HG03196 (cell line): Measurements from ENCODE around the gene PDCD11.

ENCODE experiments used
- ATAC-seq: cut with Tn5 transposase; IDR thresholded peaks from one replicate; pipeline ENCODE4 v1.9.1; 2021; ENCODE audit not compliant: unreplicated experiment

PDCD11 gene

DNA sequence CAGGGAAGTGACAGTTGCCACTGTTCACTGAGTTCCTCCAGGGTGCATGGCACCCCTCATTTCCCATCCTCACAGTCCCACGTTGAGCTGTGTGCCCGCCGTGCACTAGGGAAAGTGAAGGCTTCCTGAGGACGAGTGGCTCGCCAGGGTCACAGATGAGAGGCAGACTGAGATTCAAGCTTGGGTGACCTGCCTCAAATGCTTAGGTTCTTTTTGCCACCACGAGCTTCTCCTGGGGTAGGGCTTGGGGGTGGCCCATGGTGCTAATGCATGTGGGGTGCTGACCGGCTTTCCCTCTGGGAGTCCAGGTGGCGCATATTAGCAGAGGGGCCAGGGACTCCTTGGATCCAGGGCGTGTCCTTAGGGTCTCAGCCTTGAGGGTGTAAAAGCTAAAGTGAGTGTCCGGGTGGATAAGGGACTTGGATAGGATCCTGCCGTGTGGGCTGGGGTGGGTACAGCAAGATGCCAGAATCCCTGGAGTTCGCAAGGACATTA is 53.8 kb downstream of the PDCD11 start:
- no peak for ATAC-seq

DNA sequence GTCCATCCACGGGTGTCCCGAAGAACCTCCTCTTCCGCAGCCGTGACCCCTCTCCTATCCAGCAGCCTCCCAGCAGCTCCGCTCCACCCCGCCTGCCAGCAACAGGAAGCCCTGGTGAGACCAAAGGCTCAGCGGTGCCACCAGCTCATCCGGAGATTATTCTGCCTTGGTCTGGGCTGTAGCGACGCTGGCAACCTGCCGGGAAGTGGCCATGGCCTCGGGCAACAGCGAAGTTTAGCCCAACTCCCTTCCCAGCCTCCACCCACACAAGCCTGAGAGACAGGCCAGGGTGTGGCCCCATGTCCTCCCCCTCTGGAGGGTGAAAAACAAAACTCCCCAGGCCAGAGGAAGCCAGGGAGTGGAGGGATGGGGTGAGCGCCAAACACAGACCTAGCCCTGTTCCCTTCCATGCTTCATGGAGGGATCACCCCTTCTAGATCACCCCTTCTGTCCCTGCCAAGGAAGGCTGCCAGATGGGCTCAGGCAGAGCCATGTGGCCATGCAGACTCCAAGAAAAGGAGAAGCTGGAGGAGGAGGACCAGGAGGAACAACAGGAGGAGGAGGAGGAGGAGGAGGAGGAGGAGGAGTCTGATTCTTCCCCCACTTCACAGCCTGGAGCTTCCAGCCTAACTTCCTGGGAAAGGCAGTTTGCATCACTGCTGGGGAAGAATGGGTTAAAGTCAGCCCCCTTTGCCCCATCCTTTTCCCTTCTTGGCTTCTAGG is 54.8 kb downstream of the PDCD11 start:
- no peak for ATAC-seq

DNA sequence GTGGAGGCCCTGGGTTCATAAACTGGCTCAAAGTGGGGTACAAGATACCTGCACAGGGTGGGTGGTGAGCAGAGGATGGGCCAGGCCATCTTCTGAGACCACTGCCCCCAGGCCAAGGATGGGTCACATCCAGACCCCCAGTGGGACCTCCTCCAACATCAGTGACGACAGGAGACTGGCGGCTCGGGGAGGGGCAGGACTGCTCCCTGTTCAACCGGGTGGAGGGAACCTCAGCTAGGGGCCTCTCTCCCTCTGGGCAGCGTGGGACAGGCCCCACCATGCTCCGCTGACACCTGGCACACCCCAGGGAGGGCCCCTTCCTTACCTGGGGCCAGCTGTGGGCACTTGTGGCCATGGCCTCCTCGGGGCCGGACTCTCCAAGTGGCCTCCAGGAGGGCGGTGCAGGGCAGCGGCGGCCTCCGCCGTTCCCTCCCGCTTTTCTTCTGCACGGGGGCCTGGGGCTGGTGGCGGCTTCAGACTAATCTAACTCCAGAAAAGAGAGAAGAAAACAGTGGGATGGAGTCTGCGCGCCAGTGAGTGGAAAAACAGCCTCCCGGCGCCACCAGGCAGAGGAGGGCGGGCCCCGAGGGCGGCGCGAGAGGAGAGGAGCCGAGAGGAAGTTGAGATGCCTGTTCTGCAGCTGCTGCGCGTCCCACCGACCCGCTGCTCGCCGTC is 55.5 kb downstream of the PDCD11 start, which contains the start of gene CALHM2:
CALHM2 (minus strand) TSS at position 540 of the 675 bp plus-strand sequence. CDS start 2,429 bp downstream, outside the sequence.
- ATAC-seq: no peak

DNA sequence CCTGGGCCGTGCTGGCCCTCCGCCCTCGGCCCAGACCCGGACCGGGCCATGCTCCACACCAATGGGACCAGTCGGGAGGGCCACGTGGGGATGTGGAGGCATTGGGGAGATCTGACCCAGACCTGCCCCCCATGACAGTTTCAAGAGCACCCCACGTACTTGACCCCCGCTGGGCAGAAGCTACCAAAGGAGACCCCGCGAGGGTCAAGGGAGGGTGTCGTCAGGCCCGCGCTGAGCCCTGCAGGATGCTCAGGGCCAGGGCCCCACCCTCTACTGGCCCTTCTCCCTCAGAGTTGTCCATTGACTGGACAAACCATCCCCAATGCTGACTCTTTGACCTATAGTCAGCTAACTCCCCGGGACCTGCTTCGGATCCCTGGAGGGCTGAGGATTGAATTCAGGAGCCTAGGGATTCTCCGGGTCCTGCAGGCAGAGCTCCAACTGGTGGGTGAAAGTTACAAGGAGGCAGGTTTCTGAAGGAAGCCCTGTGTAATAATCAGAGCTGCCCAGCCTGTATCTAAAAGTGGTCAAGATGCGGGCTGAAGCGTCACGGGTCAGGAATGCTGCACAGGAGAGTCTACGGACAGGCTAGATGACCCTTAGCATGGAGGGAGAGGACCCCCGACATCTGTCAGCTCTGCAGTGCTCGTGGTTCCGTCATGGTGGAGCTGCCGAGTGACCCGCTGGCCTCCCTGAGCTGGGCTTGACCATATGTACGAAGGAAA is 56.2 kb downstream of the PDCD11 start:
- ATAC-seq: no peak

DNA sequence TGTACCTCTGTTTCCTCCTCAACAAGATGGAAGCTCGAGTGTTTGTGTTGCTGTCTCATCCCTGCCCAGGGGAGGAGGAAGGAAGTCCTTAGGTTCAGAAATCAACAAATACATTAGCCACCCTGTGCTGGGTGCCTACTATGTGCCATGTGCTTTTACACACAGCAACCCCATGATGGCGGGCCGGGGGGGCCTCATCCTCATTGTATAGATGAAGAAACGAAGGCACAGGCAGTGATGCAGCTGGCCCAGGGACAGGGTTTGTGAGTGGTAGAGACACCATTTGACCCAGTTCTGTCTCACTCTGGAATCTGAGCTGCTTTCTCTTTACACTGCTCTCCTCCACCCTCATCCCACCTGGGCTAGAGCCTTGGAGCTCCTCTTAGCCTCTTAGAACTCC is 57.6 kb downstream of the PDCD11 start:
- ATAC-seq: no peak

DNA sequence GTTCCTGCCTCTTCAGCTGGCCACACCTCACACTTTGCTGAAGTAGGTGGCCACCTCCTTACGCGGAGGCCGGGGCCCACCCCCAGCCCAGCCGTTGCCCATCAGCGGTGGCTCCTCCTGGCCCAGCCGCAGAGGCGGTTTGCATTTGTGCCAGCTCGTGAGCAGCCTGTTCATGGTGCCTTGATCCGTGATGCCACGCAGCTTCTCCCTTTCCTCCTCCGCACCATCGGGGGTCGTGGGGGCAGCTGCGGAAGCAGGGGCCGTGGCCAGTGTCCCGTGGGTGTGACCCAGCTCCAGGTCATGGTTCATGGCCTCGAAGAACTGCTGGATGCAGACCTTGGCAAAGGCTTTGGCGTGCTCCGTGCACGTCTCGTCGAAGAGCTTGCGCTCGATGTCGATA is 58.8 kb downstream of the PDCD11 start:
- ATAC-seq: no peak

DNA sequence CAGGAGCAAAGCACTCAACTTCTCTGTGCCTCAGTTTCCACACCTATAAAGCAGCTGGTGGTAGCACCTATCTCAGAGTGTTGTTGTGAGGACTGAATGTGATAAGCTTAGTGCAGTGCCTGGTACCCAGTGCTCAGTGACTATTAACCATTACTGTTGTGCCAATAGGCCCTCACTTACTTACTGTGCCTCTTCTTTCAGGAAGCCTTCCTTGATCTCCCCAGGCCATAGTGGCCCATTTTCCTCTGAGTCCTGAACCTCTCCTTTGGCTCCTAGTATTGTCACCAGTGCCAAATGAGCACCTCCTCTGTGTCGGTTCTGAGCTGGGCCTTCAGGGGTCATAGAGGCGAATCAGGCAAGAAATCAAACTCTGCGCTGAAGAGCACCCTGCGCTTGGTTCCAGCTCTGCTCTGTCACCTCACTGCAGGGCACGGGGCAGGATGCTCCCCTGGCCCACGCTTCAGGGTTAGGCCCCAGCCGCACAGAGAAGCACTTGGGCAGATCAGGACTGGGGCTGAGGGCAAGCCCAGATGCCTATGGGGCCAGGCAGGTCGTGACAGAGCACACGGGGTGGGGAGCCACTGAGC is 59.7 kb downstream of the PDCD11 start:
- no peak for ATAC-seq

DNA sequence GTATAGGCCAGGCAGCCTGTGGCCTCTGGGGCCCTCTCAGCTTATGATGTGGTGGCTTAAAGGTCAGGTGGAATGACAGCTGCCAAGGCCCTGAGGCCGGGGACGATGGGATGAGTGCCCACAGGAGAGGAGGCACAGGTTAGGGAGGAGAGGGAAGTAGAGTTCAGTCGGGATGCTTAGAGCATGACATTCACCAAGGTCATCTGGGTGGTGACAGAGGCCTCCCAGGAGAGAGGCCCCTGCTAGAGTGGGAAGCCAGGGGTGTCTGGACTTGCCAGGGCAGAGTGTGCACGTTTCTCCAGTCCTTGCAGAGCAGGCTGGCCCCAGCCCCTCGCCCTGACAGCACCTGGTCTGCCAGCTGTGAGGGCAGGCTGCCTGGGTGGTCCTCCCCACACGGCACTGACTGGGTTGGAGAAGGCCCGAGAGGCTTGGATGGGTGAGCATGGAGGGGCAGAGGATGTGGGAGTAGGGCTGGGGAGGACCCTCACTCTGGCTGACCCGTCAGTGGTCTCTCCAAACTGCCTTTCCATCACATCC is 60.8 kb downstream of the PDCD11 start:
- ATAC-seq: no peak

DNA sequence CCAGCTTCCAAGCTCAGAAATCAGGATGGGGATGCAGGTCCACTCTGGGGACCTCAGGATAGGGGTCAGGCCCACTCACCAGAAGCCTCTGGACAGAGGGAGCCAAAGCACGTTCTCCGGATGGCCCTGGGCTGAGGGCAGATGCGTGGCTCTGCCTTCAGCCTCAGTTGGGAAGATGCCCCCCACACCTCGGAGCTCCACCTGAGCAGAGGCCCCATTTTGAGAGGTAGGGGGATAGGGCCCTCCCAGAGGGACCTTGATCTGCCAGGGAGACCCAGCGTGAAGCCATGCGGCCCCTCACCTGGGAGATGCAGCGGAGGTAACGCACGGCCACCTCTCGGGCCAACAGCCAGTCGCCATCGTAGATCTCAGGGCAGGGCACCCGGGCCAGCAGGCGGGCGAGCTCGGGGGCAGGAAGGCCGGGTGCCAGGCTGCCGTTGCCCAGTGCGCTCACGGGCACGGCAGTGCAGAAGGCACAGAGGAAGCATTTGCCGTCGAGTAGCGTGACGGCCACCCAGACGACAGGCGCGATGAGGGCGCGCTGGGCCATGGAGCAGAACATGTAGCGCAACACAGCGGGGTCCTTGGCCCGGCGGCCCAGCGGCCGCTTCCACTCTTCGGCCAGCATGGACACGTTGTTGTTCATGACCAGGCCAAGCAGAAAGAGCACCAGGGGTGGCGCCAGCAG is 61.6 kb downstream of the PDCD11 start:
- no peak for ATAC-seq

DNA sequence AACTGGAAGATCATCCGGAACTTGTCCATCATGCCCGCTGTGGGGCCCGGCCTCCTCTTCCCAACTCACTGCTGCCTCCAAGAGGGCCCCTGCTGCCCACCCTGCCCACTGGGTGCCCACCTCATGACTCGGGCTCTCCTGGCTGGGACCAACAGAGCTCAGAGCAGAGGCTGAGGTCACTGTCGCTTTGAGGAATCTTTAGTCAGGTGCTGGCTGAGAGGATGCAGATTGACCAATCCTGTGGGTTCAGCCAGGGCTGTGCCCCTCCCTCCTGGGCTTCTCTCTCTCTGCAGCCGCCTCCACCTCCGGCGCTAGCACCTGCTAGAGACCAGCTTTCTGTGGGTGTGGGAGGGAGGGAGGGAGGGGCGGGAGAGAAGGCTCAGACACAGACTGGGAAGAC is 62.3 kb downstream of the PDCD11 start, which contains the start of gene CALHM1:
CALHM1 (minus strand) TSS at position 181 of the 400 bp plus-strand sequence; CDS start at position 32, 149 bp downstream.
- ATAC-seq: no peak

DNA sequence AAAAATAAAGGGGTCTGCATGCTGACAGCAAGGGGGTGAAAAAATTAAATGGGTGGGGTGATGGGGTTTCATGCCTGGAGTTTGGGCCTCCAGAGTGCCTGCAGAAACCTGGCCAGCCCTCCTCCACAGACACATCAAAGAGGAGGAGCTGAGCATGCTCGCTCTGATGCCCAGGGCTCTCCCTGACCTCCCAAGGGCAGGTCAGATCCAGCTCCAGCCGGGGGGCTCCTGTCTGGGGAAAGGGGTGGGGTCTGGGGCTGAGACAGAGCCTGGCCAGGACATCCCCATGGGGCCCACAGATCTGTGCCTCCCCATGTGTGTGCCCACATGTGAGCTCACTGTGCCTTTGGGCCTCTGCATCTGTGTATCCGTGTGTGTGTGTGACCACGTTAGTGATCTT is 63.2 kb downstream of the PDCD11 start:
- no peak for ATAC-seq

DNA sequence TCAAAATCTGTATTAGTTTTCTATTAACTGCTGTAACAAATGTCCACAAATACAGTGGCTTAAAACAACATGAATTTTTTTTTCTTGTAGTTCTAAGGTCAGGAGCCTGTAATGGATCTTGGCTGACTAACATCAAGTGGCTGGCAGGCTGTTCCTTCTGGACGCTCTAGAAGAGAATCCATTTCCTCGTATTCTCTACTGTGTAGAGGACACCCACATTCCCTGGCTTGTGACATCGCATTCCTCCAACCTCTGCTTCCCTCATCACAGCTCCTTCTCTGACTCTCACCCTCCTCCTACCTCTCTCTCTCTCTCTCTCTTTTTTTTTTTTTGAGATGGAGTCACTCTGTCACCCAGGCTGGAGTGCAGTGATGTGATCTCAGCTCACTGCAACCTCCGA is 67.1 kb downstream of the PDCD11 start:
- no peak for ATAC-seq

DNA sequence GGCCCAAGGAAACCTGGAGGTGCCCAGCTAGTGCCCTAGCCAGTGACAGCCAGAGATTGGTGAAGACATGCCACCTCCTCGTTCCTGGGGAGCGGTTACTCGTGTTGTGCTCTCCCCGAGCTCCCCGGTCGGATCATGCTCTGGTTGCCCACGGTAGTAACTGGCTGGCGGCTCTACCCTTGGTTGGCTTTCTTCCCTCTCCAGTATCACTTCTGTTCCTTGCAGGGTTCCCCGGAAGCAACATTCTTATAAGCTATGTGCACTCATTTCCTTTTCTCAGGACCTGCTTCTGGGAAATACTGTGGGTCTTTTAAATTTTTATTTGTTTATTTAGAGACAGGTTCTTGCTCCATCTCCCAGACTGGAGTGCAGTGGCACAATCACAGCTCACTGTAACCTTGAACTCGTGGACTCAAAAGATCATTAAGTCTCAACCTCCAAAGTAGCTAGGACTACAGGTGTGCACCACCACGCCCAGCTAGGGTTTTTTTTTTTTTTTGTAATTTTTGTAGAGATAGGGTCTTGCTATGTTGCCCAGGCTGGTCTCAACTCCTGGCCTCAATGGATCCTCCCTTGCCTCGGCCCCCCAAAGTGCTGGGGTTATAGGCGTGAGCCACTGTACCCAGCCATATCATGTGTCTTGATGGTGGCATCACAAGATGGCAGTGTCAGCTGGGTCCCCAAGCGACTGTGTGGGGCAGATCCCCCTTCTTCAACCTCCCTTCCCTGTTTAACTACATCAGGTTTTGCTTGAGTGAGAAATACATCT is 69.2 kb downstream of the PDCD11 start:
- no peak for ATAC-seq

DNA sequence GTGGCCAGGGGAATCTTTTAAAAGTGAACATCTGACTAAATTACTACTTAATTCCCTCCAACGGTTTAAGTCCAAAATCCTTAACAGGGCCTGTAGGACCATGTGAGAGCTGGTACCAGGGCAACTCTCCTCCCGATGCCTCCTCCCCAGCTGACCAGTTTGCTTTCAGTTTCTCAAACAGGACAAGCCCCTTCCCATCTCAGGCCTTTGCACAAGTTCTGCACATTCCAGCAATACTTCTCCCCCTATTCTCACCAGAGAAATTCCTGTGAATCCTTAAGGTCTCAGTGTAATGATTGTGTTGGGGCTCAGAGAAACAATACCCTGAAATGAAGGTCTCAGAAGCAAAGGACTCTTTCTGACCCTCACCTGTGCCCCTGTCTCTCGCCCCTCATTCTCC is 70.3 kb downstream of the PDCD11 start:
- no peak for ATAC-seq

DNA sequence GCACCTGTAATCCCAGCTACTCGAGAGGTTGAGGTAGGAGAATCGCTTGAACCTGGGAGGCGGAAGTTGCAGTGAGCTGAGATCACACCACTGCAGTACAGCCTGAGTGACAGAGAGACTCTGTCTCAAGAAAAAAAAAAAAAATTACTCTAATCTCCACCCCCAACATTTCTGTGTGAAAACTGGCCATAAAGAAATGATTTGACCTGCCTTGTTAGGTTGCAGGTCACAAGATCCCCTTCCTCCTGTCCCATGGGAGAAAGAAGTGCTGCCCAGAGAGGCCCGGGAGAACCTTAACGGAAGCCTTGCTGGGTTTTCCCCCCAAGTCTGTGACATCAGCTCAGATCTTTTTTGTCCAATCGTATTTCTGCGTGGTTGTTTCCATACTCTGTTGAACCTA is 71.0 kb downstream of the PDCD11 start:
- no peak for ATAC-seq

DNA sequence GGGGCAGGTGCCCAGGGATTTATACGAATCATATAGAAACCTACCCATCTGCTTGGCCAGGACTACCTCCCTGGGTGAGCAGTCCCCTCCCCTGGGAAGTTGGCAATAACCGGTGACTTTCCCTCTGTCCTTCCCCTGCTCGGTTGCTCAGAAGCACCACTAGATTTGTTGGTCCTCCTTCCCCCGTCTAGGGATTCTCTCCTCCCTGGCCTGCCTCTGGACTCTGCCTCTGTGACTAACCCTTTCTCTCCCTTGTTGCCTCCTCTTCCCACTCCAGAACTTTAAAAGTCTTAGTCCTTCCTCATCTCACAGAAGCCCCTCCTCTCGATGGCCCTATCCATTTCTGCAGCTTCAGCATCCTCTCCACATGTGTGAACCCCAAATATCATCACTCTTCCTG is 72.8 kb downstream of the PDCD11 start:
- ATAC-seq: no peak

DNA sequence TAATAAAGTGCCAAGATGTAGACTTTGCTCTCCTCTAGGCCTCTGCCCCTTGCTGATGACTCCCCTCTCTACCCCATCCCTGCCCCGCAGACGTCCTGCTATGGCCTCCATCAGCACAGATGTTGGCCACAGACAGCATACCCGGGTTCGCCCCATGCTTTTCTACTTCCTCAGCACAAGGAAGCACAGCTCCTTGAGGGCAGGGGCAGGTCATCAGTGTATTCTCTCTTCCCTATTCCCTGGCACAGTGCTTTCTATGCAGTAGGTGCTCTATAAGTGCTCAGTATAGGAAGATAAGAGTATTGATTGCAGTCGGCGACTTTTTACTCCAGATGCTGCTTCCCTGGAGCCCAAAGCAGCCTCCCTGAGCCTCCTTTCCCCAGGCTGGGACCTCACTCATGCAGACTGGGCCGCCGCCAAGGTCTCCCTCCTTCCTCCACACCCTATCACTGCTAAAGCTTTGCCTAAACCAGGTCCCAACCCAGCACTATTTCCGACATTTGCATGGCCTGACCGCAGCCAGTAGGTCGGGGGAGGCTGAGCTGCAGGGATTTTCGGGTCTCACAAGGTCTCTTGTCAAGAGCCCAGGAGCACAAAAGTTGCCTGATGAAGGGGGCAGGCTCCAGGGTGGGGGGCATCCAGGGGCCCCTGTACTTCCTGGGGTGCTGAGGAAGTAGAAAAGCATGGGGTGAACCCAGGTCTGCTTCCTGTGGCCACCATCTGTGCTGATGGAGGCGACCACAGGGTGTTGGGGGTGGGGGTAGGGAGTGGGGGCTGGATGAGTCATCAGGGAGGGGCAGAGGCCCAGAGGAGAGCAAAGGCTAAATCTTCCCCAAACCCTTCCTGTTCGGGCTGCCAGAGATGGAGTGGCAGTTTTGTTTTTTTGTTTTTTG is 74.6 kb downstream of the PDCD11 start:
- ATAC-seq: peak; percentile 70

DNA sequence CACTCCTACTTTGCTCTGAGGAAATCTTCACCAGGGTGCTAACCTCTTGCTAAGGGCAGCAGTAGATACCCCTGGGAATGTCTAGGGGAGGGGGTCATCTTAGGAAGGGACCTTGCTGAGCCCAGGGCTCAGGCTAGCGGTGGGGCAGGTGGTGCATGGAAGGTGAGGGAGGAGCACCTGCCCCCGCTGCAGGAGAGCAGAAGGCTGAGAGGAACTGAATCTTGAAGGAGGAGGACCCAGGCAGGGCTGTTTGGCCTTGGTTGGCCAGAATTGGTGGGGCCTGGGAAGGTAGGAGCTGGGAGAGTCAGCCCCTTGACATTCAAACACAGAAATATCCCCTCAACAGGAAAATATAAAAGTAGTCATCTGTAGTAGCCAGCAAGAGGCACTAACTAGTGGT is 75.6 kb downstream of the PDCD11 start:
- no peak for ATAC-seq

DNA sequence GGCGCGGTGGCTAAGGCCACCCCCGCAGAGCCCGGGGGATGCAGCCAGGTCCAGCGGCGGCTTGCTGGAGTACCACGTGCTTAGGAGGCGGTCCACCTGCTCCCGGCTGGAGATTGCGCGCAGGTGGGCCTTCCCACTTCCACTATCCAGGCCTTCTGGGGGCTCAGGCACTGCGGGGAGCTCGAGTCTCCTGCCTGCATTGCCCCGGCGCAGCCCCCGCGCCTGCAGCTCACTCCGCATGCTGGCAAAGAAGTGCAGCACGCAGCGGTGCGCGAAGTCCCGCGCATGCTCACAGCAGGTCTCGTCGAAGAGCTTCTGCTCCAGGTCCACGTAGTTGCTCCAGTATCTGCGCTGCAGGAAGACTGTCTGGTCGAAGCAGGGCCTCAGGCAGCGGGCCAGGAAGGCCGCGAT is 76.8 kb downstream of the PDCD11 start:
- no peak for ATAC-seq
